Nephron (organoid): Measurements from ENCODE around the gene ZNF214.

ENCODE experiments used
- H3K27ac Mint-ChIP-seq, 3 experiments: 2 replicates each; pipeline ENCODE4 v1.8.0; 2020; ENCODE audit warnings: mixed read lengths in 3 of 3, mild to moderate bottlenecking in 2 of 3, moderate library complexity in 1 of 3
- H3K27me3 Mint-ChIP-seq: 2 replicates; pipeline ENCODE4 v1.8.0; 2021; ENCODE audit warnings: low read depth, mild to moderate bottlenecking, moderate library complexity, mixed read lengths
- H3K36me3 Mint-ChIP-seq: 2 replicates; pipeline ENCODE4 v1.8.0; 2020; ENCODE audit warnings: low read depth, mixed read lengths
- H3K4me1 Mint-ChIP-seq: 2 replicates; pipeline ENCODE4 v1.8.0; 2020; ENCODE audit warnings: mixed read lengths
- H3K4me3 Mint-ChIP-seq, 3 experiments: 2 replicates each; pipeline ENCODE4 v1.8.0; 2020; ENCODE audit warnings: mild to moderate bottlenecking in 3 of 3, mixed read lengths in 3 of 3, moderate library complexity in 2 of 3
- H3K9me3 Mint-ChIP-seq: 2 replicates; pipeline ENCODE4 v1.8.0; 2020; ENCODE audit warnings: mixed read lengths
- CTCF ChIP-seq, 3 experiments: fragments of 200-600 bp; sonication (generic); IDR thresholded peaks; one replicate each; pipeline ENCODE4 v1.5.0; 2021; ENCODE audit warnings: antibody characterized with exemption in 3 of 3; ENCODE audit not compliant: unreplicated experiment in 3 of 3

Gene ZNF214

GRCh38 chr11:7020183-7020917 is at the start of gene ZNF214, which contains the start of gene NLRP14:
Gene ZNF214 (minus strand): TSS chr11:7020346. CDS start chr11:7002835, 17,511 bp downstream.
Gene NLRP14 (plus strand): TSS chr11:7020479. CDS start chr11:7038587, 18,108 bp downstream.
- Mint-ChIP-seq H3K4me3 (peak within 1 kb of the TSS; percentile 96 to 100 (median 98)), H3K36me3 (no peaks in the 10 kb centered on the region), H3K27me3 (no peaks in the 10 kb centered on the region), H3K9me3 (no peaks in the 10 kb centered on the region), H3K4me1 (peaks cover 30% of the 10 kb centered on the region), H3K27ac (peak within 1 kb of the TSS; percentile 89 to 99 (median 95))
- TF ChIP-seq CTCF (IDR thresholded peaks at IDR 0.05; ENCODE audit: unreplicated experiment in 3 of 3), result no peak

GRCh38 chr11:7062534-7062933 is 42.4 kb upstream of the ZNF214 start:
- H3K4me3 Mint-ChIP-seq, result no peak overlapping the region
- H3K4me1 Mint-ChIP-seq, result no peaks in the 10 kb centered on the region
- TF ChIP-seq CTCF (IDR thresholded peaks at IDR 0.05; ENCODE audit: unreplicated experiment in 3 of 3), result no peak
- no peak overlapping the region for H3K27ac Mint-ChIP-seq
- H3K27me3 Mint-ChIP-seq, result peaks cover 6% of the 10 kb centered on the region
- H3K9me3 Mint-ChIP-seq, result no peaks in the 10 kb centered on the region
- H3K36me3 Mint-ChIP-seq, result no peaks in the 10 kb centered on the region

- Mint-ChIP-seq H3K9me3 (no peaks in the 10 kb centered on the region), H3K36me3 (no peaks in the 10 kb centered on the region), H3K27ac (no peak overlapping the region), H3K4me1 (no peaks in the 10 kb centered on the region), H3K4me3 (no peak overlapping the region), H3K27me3 (no peaks in the 10 kb centered on the region)
- TF ChIP-seq CTCF (IDR thresholded peaks at IDR 0.05; ENCODE audit: unreplicated experiment in 3 of 3), result no peak
Observed at GRCh38 chr11:7060868-7061267, 40.7 kb upstream of the ZNF214 start.

- Mint-ChIP-seq H3K9me3 (no peaks in the 10 kb centered on the region), H3K27me3 (no peaks in the 10 kb centered on the region), H3K27ac (no peak overlapping the region), H3K4me1 (no peaks in the 10 kb centered on the region), H3K4me3 (no peak overlapping the region), H3K36me3 (no peaks in the 10 kb centered on the region)
- no peak for TF ChIP-seq CTCF (IDR thresholded peaks at IDR 0.05; ENCODE audit: unreplicated experiment in 3 of 3)
Observed at GRCh38 chr11:7057641-7058040, 37.5 kb upstream of the ZNF214 start.

- Mint-ChIP-seq H3K9me3 (no peaks in the 10 kb centered on the region), H3K4me1 (no peaks in the 10 kb centered on the region), H3K27ac (no peak overlapping the region), H3K27me3 (no peaks in the 10 kb centered on the region), H3K4me3 (no peak overlapping the region), H3K36me3 (no peaks in the 10 kb centered on the region)
- no peak for TF ChIP-seq CTCF (IDR thresholded peaks at IDR 0.05; ENCODE audit: unreplicated experiment in 3 of 3)
Observed at GRCh38 chr11:7056828-7057513, 36.8 kb upstream of the ZNF214 start.
